Mammary epithelial cell (primary cell): ENCODE results near the gene ATP1A2.

ENCODE experiments used
- CTCF ChIP-seq, 2 donors: IDR thresholded peaks in 1 of 2; conservative IDR thresholded peaks in 1 of 2; 2 replicates each; pipeline ENCODE4 v1.5.1; 2011 to 2012; ENCODE audit warnings: inconsistent platforms in 2 of 2, low read length in 2 of 2, mild to moderate bottlenecking in 2 of 2, control low read depth in 1 of 2, low read depth in 1 of 2; ENCODE audit not compliant: insufficient read depth in 1 of 2; ENCODE audit errors: extremely low read depth in 1 of 2
- EZH2 ChIP-seq: IDR thresholded peaks from 2 replicates; pipeline ENCODE4 v1.6.1; 2012; ENCODE audit warnings: low read length, inconsistent platforms, borderline replicate concordance

GRCh38 chr1:160154790-160155189, 39.2 kb downstream of the ATP1A2 start:
- no peak for TF ChIP-seq CTCF (conservative IDR thresholded peaks at IDR 0.05 in 1 of 2, IDR thresholded peaks at IDR 0.05 in 1 of 2; ENCODE audit: extremely low read depth in 1 of 2, insufficient read depth in 1 of 2, low read depth in 1 of 2, low read length in 2 of 2)
- TF ChIP-seq EZH2 = no peak
